NOMO-1 (cell line): Measurements from ENCODE around the gene KRTAP1-4.
"Not testable (repeated sequence)": the region's sequence is repeated elsewhere in the genome, so short reads cannot be mapped to it uniquely, and the experiment has no call there.

Experiments used
- DNase-seq, 2 experiments: peaks; one replicate each; lab custom pipeline; 2025; ENCODE audit not compliant: unreplicated experiment in 2 of 2; lab: John Stamatoyannopoulos, UW

The KRTAP1-4 gene, protein sequence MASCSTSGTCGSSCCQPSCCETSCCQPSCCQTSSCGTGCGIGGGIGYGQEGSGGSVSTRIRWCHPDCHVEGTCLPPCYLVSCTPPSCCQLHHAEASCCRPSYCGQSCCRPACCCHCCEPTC

DNA sequence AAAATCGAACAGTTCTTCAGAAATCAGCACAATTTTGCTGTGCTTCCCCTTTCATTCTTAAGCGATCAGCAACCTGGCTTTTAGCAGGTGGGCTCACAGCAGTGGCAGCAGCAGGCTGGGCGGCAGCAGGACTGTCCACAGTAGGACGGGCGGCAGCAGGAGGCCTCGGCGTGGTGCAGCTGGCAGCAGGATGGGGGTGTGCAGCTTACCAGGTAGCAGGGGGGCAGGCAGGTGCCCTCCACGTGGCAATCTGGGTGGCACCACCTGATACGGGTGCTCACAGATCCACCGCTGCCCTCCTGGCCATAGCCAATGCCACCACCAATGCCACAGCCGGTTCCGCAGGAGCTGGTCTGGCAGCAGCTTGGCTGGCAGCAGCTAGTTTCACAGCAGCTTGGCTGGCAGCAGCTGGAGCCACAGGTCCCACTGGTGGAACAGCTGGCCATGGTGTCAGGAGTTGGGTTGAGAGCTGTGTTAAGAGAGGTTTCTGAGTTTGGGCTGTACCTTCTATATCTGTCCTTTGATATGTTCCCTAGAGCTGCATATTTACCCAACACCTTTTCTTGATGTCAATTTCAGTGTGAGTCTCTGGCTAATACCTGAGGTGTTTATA, at the start of gene KRTAP1-4:
Gene KRTAP1-4, minus strand, starts transcription at position 563 of the 613 bp plus-strand sequence. Its CDS starts 117 bp downstream, at position 446.
- no peak for DNase-seq

DNA sequence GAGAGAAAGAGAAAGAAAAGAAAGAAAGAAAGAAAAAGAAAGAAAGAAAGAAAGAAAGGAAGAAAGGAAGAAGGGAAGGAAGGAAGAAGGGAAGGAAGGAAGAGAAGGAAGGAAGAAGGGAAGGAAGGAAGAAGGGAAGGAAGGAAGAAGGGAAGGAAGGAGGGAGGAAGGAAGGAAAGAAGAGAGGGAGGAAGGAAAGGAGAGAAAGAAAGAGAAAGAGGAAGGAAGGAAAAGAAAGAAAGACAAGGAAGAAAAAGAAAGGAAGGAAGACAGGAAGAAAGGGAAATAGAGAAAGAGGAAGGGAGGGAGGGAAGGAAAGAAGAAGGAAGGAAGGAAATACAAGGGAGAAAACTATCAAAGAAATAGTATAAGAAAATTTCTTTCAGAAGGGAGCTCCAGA, 46.8 kb upstream of the KRTAP1-4 start:
- no peak for DNase-seq

DNA sequence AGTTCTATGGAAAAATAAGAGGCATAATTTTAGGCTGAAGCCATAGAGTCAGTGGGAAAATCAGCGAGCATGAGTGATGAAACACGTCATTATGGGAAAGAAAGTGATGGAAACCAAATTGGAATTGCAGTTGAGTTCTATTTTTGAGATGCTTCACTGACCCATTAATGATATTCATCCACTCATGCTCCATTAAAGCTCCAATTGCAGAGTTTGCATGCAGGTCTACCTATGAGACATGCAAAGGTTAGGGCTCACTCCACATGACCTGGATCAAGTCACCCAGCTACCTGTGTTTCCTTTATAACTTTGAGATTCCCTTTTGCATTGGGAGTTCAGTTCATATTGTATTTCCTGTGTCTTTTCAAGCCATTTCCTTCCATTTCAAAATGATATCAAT, 43.7 kb upstream of the KRTAP1-4 start:
- no peak for DNase-seq

DNA sequence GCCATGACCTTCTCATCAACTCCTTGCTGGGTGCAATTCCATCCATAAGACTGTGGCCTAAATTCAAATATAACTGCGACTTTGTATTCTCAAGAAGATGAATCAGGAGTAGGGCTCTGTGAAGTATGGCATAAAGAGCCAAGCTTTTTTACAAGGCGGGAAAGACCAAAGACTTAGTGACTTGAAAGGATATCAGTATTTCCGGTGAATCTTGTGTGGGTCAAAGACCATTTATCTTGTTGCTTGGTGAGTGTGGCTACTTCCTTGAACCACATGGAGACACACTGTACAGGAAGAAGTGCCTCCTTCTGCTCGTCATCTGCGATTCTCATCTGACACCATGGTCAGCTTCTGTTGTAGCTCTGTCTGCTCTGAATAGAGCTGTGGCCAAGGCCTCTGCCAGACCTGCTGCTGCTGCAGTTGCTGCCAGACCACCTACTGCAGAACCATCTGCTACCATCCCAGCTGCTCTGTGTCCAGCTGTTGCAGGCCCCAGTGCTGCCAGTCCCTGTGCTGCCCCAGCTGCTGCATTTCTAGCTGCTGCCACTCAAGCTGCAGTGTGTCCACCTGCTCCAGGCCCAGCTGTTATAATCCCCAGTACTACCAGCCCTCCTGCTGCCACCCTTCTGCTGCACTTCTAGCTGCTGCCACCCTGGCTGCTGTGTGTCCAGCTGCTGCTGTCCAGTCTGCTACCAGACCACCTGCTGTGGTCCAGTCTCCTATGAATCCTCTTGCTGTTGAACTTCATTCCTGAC, 41.8 kb upstream of the KRTAP1-4 start:
- no peak for DNase-seq

DNA sequence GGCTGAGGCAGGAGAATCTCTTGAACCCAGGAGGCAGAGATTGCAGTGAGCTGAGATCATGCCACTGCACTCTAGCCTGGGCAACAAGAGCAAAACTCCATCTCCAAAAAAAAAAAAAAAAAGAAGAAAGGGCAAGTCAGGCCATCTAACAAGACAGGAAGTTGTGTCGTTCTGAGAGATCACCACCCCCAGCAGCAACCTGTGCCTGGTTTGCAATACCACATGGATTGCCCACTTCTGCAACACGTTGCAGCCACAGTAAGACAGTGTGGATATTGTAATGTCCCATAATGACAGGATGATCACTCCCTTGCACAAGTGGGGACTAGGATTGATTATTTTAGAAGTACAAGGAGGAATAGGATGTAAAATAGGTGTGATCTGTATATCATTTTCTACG, 39.0 kb upstream of the KRTAP1-4 start:
- DNase-seq = peak in 1 of 2 experiments; percentile 56

DNA sequence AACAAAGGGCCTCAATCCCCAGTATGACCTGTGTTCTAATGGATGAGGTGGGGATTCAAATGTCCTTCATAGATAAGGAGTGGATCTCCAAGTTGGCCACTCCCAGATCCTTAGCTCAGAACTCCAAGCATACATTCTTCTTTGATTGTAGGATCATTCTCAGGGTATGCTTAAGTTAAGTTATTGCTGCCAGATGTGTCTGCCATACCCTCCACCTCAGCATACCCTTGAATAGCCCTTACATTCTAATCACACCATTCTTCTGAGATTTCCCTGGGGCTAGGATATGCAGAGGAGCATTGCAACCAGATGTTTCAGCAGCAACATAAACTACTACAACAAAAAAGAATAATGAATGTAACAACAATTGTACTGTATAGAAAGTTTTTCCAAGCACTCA, 37.3 kb upstream of the KRTAP1-4 start:
- no peak for DNase-seq

DNA sequence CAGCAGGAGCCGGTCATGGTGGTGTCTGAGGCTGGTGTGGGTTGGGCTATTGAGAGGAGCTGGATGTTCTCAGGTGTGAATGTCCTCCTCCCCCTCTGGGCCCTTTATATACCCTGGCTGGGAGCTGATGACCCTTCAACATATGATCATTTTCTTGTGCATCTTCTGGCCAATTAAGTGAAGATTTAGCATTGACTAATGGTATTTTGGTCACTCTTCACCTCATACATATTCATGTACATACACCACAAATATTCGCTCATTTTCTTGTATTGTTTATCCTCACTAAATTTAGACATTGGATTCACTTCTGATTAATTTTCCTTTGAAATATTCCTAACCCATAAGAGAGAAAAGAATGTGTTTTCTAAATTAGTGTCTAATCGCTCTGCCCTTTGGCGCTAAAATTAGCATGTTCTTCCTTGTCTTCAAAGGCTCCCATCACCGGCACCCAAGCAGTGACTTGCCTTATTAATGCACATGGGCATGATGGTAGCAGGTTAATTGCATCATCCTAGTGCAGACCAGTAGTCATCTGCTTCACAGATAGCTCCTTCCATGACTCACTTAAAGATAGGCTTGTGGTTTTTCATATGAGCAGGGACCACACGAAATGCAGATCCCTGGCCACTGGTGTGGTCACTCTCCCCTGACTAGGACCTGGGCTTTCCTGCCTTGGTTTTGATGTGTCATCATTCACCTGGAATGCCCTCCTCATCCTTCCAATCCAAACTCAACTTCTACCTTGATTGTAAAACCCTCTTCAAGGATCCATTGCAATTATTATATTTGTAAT, 36.0 kb upstream of the KRTAP1-4 start, which contains the start of gene KRTAP2-4:
Gene KRTAP2-4, minus strand, starts transcription at position 51 of the 796 bp plus-strand sequence. Its CDS starts 34 bp downstream, at position 17.
- DNase-seq = peak in 1 of 2 experiments; percentile 46

DNA sequence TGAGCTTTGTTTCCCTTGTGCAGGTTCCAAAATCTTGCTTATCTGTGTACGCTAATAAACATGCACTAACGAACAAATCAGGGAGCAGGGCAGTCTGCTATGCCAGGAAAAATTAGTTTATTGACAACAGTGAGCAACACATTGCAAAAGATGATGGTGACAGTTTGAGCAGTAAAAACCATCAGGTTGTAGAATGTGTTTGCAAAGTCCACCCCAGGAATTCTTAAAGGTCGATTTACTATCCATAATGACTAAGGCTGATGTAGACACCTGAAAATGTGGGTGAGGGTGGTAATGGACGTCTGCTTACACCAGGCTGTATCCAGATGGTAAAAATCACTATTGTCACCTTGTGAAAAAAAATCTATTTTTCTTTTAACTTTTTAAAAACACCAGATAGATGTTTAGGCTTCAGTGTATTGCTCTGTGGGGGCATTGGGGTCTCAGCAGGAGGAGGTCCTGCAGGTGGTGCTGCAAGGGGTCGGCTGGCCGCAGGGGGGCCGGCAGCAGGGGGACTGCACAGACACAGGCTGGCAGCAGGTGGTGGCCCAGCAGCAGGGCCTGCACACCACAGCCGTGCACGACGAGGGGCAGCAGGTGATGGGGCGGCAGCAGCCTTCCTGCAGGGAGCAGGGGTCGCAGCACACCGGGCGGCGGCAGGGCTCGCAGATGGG, 35.2 kb upstream of the KRTAP1-4 start:
- not testable (repeated sequence) for DNase-seq

DNA sequence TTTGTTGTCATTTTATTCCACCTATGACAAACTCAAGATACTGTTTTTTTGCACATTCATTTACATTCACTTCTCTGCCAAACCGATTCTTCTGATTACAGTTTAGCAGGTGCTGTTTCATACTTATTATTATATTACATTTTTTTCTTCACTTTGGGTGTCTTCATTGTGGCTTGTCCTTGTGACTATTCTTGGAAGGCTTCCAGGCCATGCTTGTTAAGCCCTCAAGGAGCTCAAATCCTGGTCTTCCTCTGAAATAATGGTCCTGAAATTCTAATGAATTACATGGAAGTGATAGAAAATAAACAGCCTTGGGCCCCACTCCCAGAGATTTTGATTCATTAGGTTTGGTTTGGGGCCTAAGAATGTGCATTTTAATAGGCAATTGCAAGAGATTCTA, 34.3 kb upstream of the KRTAP1-4 start:
- no peak for DNase-seq

DNA sequence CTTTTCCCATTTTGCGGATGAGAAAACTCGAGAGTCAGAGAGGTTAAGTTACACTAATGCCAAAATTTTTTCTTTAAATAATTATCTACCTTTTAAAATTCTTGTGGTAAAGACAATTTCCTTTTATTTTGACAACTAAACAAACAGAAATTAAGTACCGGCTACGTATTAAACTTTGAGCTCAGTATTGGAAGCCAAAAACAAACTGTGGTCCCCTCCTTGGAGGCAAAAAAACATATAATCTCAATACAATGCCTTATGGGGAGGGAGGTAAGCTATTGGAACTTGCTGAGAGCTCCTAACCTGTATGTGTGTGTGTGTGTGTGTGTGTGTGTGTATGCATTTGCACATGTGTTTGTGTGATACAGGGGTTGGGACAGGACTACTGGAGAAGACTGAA, 33.5 kb upstream of the KRTAP1-4 start:
- DNase-seq = no peak

DNA sequence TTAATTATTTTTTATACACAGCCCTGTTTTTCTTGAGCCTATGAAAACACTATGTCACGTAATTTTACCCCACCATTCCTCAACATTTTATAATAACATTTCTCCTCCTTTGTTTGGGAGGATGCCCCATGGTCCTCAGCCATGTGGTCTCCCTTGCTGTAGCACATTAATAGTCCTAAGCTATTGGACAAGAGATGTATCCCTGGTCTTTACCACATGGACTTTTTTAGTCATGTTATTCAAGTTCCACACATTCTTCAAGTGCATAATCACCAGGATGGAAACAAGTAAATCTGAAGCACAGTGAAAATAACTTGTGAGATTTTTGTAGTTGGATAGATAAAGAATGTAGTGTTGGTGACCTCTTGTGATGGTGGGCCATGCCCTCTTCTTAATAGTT, 32.0 kb upstream of the KRTAP1-4 start:
- no peak for DNase-seq

DNA sequence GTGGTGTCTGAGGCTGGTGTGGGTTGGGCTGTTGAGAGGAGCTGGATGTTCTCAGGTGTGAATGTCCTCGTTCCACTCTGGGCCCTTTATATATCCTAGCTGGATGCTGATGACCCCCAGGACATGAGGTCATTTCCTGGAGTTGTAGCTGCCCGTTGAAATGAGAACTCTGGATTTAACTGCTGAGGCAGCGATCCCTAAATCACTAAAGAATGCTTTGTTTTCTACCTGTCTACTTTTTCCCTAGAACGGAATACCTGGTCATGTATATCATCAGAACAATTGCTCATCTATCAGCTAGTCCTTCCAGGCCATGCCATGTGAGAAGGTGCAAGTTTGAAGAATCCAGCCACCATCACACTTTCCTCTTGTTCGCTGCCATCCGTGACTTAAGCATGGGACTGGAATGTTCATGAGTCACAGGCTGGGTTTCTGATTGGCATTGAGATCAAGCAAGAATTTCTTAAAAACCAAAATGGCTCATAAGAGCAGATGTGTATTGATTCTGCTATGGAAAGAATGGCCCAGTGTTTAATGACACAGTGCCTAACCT, 30.1 kb upstream of the KRTAP1-4 start, which contains the start of gene KRTAP2-3:
Gene KRTAP2-3, minus strand, starts transcription at position 63 of the 553 bp plus-strand sequence. CDS start 64 bp downstream, outside the sequence.
- DNase-seq = no peak

DNA sequence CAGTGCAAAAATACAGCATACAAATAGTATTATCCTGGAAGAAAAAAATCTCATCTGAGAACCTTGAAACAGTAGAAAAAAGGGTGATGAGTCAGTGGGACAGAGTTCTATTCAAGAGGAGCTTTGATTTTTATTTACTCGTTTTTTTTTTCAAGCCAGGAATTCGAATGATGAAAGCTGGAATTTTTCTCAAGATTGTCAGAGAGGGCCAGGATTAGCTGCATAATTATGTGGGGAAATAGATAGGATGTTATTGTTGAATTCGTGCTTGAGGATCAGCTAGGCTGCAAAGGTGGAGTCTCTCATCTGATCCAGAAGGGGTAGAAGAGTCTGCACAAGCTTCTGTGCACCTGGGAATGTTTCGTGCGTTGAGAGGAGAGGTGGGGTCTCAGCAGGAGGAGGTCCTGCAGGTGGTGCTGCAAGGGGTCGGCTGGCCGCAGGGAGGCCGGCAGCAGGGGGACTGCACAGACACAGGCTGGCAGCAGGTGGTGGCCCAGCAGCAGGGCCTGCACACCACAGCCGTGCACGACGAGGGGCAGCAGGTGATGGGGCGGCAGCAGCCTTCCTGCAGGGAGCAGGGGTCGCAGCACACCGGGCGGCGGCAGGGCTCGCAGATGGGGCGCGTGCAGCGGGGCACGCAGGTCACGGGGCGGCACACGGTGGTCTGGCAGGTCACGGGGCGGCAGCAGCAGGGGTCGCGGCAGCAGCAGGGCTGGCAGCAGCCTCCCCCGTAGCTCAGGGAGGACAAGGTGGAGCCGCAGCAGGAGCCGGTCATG, 29.5 kb upstream of the KRTAP1-4 start:
- DNase-seq = not testable (repeated sequence)

DNA sequence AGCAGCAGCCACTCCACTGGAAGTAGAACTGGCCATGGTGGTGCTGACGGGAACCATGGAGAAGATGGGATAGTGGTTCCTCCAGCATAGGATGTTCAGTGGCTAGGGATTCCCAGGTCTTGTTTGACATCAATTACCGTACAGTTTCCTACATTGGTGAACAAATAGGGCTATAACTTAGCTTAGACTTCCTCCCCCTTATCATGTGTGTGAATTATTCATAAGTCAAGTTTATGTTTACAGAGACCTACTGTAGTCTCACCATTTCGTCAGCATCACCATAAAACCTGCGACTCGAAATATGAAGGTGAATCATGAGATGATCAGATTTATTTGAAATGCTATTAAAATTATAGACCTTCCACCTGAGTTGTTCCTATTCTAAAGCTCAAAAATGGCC, 28.7 kb upstream of the KRTAP1-4 start:
- DNase-seq = no peak

DNA sequence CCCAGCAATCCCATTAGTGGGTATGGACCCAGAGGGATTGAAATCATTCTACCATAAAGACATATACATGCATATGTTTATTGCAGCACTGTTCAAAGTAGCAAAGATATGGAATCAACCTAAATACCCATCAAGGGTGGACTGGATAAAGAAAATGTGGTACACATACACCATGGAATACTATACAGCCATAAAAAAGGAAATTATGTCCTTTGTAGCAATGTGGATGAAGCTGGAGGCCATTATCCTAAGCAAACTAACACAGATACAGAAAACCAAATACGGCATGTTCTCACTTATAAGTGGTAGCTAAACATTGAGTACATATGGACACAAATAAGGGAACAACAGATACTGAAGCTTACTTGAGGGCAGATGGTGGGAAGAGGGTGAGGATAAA, 27.6 kb upstream of the KRTAP1-4 start:
- no peak for DNase-seq

DNA sequence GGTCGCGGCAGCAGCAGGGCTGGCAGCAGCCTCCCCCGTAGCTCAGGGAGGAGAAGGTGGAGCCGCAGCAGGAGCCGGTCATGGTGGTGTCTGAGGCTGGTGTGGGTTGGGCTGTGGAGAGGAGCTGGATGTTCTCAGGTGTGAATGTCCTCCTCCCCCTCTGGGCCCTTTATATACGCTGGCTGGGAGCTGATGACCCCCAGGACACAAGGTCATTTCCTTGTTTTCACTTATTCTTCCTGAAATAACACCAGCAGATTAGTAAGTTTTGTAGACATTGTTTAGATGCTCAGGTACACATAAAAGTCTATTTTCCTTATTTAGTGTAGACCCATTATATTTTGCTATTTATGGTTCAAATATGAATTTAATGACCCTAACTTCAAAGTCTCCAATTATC, 25.1 kb upstream of the KRTAP1-4 start, which contains the start of gene KRTAP2-2:
Gene KRTAP2-2, minus strand, starts transcription at position 101 of the 400 bp plus-strand sequence. Its CDS starts 19 bp downstream, at position 82.
- not testable (repeated sequence) for DNase-seq

DNA sequence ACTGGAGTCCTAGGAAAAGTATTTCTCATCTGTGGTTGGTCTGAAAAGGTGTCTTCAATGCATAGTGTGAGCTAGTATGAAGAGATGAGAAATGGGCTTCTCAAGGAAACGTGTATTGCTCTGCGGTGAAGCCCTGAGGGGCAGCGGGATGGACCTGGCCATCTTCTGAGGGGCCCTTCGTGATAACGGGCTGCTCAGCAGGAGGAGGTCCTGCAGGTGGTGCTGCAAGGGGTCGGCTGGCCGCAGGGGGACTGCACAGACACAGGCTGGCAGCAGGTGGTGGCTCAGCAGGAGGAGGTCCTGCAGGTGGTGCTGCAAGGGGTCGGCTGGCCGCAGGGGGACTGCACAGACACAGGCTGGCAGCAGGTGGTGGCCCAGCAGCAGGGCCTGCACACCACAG, 24.6 kb upstream of the KRTAP1-4 start:
- DNase-seq = not testable (repeated sequence)

DNA sequence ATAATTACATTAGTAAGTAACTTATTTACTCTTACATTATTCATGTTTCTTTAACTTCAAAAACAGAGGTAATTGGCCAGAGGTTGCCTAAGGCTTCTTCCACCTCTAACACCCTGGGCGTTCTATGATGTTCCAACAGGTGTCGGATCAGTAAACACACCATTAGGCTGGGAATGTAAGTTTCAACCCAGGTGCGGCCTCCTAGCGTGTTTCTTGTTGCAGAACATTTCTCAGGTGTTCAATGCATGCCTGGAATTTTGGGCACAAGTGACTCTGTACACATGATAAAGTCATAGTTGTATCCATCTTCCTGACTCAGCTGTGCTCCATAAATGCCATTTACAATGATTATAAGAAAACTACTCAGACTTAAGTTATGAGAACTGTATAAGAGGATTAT, 24.0 kb upstream of the KRTAP1-4 start:
- no peak for DNase-seq

DNA sequence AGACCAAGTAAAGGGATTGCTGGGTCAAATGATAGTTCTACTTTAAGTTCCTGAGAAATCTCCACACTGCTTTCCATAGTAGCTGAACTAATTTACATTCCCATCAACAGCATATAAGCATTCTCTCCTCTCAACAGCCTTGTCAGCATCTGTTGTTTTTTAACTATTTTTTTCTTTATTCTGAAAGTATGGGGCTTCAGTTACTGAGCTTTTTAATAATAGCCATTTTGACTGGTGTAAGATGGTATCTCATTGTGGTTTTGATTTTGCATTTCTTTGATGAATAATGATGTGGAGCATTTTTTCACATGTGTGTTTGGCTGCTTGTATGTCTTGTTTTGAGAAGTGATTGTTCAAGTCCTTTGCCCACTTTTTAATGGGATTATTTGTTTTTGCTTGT, 22.6 kb upstream of the KRTAP1-4 start:
- DNase-seq = no peak
